Measurements from ENCODE around the gene ITPK1. TPM values are rescaled to one million over a fixed set of nuclear protein-coding genes. Genes with fewer than 3 reads are reported as not detected.

The ITPK1 gene
- polyA plus RNA-seq, 2 of the 4 experiments (the other 2 are of a cell fraction) = 46.2 to 47.0 TPM

DNA sequence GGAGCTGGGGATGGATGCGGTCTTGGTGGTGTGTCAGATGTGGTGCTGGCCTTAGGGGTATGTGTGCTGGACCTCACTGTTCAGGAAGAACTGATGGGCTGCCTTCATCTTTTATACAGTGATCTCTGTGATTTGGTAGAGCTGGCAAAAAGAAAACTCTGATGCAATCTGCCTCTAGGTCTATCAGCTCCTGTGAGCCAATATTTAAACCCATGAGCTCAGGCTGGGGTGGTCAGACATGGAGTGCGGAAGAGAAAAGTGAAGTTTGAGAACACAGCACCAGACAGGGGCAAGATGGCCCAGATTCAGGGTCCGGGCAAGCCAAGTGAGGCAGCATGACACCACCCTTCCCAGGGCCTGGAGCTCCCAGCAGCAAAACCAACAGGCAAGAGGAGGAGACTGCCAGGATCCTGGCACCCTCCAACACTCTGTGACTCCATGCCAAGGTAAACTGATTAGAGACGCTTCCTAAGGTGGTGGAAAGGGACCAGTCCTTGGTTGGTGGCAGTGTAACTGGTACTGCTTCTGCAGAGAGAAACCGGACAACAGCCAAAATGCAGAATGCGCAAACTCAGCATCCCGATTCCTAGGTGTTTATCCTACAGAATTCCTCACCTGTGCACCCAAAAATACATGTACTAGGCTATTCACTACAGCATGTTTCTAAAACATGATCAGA, 110.5 kb downstream of the ITPK1 start:
- no peak for DNase-seq (ENCODE audit: low read depth in 1 of 2, low spot score in 1 of 2)
- ChIA-PET CTCF (interaction anchor here (1.6 to 1.8 kb wide), 2 partner anchors 9 to 108 kb away, joined by 3 to 4 read pairs; no protein-coding TSS in a partner anchor), POLR2A (no interaction called here)
- no peak for ATAC-seq
- Histone ChIP-seq H3K27ac (0 out of 6 replicates have a peak overlapping the region, but pooled peaks of 1 of the 2 experiments have one; percentile 6), H3K4me1 (peaks cover 30% of the 10 kb centered on the region), H3K4me2 (no peak overlapping the region), H3K9me3 (no peaks in the 10 kb centered on the region), H3K4me3 (no peak overlapping the region)
- TF ChIP-seq MAFK (IDR thresholded peaks at IDR 0.05; ENCODE audit: partially characterized antibody) (peak; percentile 74), EHF (CRISPR knock-in tag; IDR thresholded peaks at IDR 0.05) (no peak), POLR2AphosphoS2 (conservative IDR thresholded peaks at IDR 0.05; ENCODE audit: low read length) (no peak)
- no peak for FAIRE-seq
- WGBS (ENCODE audit: missing lambda C conversion rate) = 92% methylated on average over 7 of the region's 7 CpGs

DNA sequence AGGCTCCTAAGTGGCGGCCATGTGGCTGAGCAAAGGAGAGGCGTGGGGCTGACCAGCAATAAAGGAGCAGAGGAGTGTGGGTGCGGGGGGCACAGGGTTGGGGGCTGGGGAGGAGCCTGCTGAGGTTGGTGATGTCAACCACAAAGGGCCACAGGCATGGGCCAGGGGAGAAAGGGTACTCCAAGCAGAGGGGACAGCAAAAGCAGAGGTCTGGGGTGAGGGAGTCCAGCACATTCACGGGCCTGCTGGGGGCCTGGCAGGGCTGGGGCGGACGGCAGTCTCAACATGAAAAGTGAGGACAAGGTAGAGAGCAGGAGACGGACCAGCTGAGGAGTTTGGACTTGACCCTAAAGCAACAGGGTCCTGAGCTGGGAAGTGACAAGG, 111.0 kb downstream of the ITPK1 start:
- H3K4me2 ChIP-seq = no peak overlapping the region
- TF ChIP-seq HOXB13 (CRISPR knock-in tag; IDR thresholded peaks at IDR 0.05; ENCODE audit: low read depth) (no peak), FOXS1 (CRISPR knock-in tag; IDR thresholded peaks at IDR 0.05) (no peak), HOXB5 (CRISPR knock-in tag; IDR thresholded peaks at IDR 0.05) (no peak), SREBF2 (IDR thresholded peaks at IDR 0.05) (no peak), GATA3 (IDR thresholded peaks at IDR 0.05; ENCODE audit: borderline replicate concordance) (no peak), JUN (IDR thresholded peaks at IDR 0.05) (no peak), EHMT2 (IDR thresholded peaks at IDR 0.05; ENCODE audit: low read depth) (no peak), NPAS2 (CRISPR knock-in tag; IDR thresholded peaks at IDR 0.05; ENCODE audit: borderline replicate concordance) (no peak), ZSCAN20 (CRISPR knock-in tag; IDR thresholded peaks at IDR 0.05) (no peak), ZFP36 (IDR thresholded peaks at IDR 0.05; ENCODE audit: borderline replicate concordance, partially characterized antibody) (no peak), POLR2A (IDR thresholded peaks at IDR 0.05; ENCODE audit: low read length) (no peak), RAD21 (conservative IDR thresholded peaks at IDR 0.05 in 1 of 2, IDR thresholded peaks at IDR 0.05 in 1 of 2) (no peak), CHD2 (IDR thresholded peaks at IDR 0.05; ENCODE audit: low read length, partially characterized antibody) (no peak), SMC3 (IDR thresholded peaks at IDR 0.05) (no peak), TP53 (CRISPR knock-in tag; IDR thresholded peaks at IDR 0.05) (no peak), POLR2AphosphoS2 (conservative IDR thresholded peaks at IDR 0.05; ENCODE audit: low read length) (no peak)
- TF ChIP-seq, protein P1, sequence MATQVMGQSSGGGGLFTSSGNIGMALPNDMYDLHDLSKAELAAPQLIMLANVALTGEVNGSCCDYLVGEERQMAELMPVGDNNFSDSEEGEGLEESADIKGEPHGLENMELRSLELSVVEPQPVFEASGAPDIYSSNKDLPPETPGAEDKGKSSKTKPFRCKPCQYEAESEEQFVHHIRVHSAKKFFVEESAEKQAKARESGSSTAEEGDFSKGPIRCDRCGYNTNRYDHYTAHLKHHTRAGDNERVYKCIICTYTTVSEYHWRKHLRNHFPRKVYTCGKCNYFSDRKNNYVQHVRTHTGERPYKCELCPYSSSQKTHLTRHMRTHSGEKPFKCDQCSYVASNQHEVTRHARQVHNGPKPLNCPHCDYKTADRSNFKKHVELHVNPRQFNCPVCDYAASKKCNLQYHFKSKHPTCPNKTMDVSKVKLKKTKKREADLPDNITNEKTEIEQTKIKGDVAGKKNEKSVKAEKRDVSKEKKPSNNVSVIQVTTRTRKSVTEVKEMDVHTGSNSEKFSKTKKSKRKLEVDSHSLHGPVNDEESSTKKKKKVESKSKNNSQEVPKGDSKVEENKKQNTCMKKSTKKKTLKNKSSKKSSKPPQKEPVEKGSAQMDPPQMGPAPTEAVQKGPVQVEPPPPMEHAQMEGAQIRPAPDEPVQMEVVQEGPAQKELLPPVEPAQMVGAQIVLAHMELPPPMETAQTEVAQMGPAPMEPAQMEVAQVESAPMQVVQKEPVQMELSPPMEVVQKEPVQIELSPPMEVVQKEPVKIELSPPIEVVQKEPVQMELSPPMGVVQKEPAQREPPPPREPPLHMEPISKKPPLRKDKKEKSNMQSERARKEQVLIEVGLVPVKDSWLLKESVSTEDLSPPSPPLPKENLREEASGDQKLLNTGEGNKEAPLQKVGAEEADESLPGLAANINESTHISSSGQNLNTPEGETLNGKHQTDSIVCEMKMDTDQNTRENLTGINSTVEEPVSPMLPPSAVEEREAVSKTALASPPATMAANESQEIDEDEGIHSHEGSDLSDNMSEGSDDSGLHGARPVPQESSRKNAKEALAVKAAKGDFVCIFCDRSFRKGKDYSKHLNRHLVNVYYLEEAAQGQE (IDR thresholded peaks at IDR 0.05) = no peak
- TF ChIP-seq, protein P2, sequence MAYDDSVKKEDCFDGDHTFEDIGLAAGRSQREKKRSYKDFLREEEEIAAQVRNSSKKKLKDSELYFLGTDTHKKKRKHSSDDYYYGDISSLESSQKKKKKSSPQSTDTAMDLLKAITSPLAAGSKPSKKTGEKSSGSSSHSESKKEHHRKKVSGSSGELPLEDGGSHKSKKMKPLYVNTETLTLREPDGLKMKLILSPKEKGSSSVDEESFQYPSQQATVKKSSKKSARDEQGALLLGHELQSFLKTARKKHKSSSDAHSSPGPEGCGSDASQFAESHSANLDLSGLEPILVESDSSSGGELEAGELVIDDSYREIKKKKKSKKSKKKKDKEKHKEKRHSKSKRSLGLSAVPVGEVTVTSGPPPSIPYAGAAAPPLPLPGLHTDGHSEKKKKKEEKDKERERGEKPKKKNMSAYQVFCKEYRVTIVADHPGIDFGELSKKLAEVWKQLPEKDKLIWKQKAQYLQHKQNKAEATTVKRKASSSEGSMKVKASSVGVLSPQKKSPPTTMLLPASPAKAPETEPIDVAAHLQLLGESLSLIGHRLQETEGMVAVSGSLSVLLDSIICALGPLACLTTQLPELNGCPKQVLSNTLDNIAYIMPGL (CRISPR knock-in tag; IDR thresholded peaks at IDR 0.05; ENCODE audit: borderline replicate concordance) = no peak
- TF ChIP-seq, protein P3, sequence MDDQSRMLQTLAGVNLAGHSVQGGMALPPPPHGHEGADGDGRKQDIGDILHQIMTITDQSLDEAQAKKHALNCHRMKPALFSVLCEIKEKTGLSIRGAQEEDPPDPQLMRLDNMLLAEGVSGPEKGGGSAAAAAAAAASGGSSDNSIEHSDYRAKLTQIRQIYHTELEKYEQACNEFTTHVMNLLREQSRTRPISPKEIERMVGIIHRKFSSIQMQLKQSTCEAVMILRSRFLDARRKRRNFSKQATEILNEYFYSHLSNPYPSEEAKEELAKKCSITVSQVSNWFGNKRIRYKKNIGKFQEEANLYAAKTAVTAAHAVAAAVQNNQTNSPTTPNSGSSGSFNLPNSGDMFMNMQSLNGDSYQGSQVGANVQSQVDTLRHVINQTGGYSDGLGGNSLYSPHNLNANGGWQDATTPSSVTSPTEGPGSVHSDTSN (IDR thresholded peaks at IDR 0.05) = no peak
- 0 out of 6 replicates have a peak overlapping the region, but pooled peaks of 1 of the 2 experiments have one; percentile 6 for H3K27ac ChIP-seq
- H3K9me3 ChIP-seq = no peaks in the 10 kb centered on the region
- ChIA-PET CTCF (interaction anchor here (1.8 to 1.9 kb wide), 2 partner anchors 9 to 109 kb away, joined by 3 to 10 read pairs; no protein-coding TSS in a partner anchor), POLR2A (no interaction called here)
- no peak overlapping the region for H3K4me3 ChIP-seq
- WGBS (ENCODE audit: missing lambda C conversion rate) = 95% methylated on average over 7 of the region's 7 CpGs
- peaks cover 30% of the 10 kb centered on the region for H3K4me1 ChIP-seq
- ATAC-seq (no peak), DNase-seq (ENCODE audit: low read depth in 1 of 2, low spot score in 1 of 2) (no peak), FAIRE-seq (no peak)
